ENCODE measurements around the gene UBTD1.

The UBTD1 gene

GRCh38 chr10:97498841-97499560 lies at the start of gene UBTD1:
Gene UBTD1 (plus strand): TSS chr10:97498924. CDS start chr10:97499204, 280 bp downstream.
- TF ChIP-seq POLR2A (IDR thresholded peaks at IDR 0.05; ENCODE audit: extremely low read depth, insufficient read length) (no peak), MYC (IDR thresholded peaks at IDR 0.05; ENCODE audit: low read depth, low read length) (no peak)
- TF ChIP-seq, protein P1, sequence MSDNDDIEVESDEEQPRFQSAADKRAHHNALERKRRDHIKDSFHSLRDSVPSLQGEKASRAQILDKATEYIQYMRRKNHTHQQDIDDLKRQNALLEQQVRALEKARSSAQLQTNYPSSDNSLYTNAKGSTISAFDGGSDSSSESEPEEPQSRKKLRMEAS (IDR thresholded peaks at IDR 0.05; ENCODE audit: low read depth, low read length), result no peak
- TF ChIP-seq, protein P2, sequence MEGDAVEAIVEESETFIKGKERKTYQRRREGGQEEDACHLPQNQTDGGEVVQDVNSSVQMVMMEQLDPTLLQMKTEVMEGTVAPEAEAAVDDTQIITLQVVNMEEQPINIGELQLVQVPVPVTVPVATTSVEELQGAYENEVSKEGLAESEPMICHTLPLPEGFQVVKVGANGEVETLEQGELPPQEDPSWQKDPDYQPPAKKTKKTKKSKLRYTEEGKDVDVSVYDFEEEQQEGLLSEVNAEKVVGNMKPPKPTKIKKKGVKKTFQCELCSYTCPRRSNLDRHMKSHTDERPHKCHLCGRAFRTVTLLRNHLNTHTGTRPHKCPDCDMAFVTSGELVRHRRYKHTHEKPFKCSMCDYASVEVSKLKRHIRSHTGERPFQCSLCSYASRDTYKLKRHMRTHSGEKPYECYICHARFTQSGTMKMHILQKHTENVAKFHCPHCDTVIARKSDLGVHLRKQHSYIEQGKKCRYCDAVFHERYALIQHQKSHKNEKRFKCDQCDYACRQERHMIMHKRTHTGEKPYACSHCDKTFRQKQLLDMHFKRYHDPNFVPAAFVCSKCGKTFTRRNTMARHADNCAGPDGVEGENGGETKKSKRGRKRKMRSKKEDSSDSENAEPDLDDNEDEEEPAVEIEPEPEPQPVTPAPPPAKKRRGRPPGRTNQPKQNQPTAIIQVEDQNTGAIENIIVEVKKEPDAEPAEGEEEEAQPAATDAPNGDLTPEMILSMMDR (IDR thresholded peaks at IDR 0.05; ENCODE audit: low read depth, low read length), result no peak
- H3K4me3 ChIP-seq (ENCODE audit: low read depth, low read length), result peak within 1 kb of the TSS; percentile 88
- DNase-seq (ENCODE audit: low read depth), result peak; percentile 79

DNA sequence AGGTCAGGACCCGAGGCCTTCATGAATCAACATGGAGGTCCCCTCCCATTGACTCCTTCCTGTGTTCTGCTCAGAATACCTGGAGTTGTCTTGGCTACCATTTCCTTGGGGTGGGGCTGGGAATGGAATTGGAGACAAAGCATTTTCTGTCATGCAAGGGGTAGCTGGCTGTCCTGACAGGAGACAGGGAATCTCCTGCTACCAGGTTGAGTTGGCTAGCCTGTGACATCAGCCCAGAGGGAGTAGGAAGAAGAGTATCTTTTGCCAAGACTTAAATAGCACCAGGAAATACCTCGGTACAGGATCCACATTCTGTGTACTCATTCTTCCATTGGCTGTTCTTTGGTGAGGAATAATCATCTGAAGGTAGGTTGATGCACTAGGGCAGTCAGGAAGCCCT lies 47.9 kb upstream of the UBTD1 start:
- H3K4me3 ChIP-seq (ENCODE audit: low read depth, low read length), result no peak overlapping the region
- TF ChIP-seq MYC (IDR thresholded peaks at IDR 0.05; ENCODE audit: low read depth, low read length) (no peak), POLR2A (IDR thresholded peaks at IDR 0.05; ENCODE audit: extremely low read depth, insufficient read length) (no peak)
- TF ChIP-seq, protein P2 (IDR thresholded peaks at IDR 0.05; ENCODE audit: low read depth, low read length), result no peak
- TF ChIP-seq, protein P1 (IDR thresholded peaks at IDR 0.05; ENCODE audit: low read depth, low read length), result no peak
- DNase-seq (ENCODE audit: low read depth), result no peak

DNA sequence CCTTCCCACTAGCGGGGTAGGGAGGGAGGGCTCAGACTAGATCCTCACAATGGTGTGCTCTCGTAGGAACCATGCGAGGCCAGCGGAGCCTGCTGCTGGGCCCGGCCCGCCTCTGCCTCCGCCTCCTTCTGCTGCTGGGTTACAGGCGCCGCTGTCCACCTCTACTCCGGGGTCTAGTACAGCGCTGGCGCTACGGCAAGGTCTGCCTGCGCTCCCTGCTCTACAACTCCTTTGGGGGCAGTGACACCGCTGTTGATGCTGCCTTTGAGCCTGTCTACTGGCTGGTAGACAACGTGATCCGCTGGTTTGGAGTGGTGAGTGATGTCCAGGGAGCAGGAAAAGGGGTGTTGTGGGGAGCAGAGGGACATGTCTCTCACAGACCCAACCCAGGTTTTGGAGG lies 47.1 kb upstream of the UBTD1 start:
- TF ChIP-seq, protein P2 (IDR thresholded peaks at IDR 0.05; ENCODE audit: low read depth, low read length), result no peak
- no peak for TF ChIP-seq POLR2A (IDR thresholded peaks at IDR 0.05; ENCODE audit: extremely low read depth, insufficient read length)
- H3K4me3 ChIP-seq (ENCODE audit: low read depth, low read length), result no peak overlapping the region

DNA sequence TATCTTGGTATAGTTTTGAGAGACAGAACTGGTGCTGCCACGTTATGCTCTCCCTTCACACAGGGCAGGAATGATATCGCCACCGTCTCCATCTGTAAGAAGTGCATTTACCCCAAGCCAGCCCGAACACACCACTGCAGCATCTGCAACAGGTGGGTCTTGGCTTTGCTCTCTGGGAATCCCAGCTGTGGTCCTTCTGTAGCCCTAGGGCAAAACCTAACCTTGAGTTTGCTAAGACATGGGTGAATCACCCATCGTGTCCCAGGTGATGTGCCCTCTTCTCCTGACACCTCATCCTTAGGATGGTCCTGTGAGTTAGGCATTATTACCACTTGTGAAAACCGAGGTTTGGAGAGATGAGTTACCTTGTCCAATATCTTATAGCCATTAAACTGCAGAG lies 46.4 kb upstream of the UBTD1 start:
- TF ChIP-seq MYC (IDR thresholded peaks at IDR 0.05; ENCODE audit: low read depth, low read length) (no peak), POLR2A (IDR thresholded peaks at IDR 0.05; ENCODE audit: extremely low read depth, insufficient read length) (no peak)
- TF ChIP-seq, protein P1 (IDR thresholded peaks at IDR 0.05; ENCODE audit: low read depth, low read length), result no peak
- TF ChIP-seq, protein P2 (IDR thresholded peaks at IDR 0.05; ENCODE audit: low read depth, low read length), result no peak
- DNase-seq (ENCODE audit: low read depth), result no peak
- H3K4me3 ChIP-seq (ENCODE audit: low read depth, low read length), result no peak overlapping the region

More for the DNA sequence above, 47.1 kb upstream of the UBTD1 start:
- no peak for DNase-seq (ENCODE audit: low read depth)

- no peak for DNase-seq (ENCODE audit: low read depth)
- TF ChIP-seq POLR2A (IDR thresholded peaks at IDR 0.05; ENCODE audit: extremely low read depth, insufficient read length) (no peak), MYC (IDR thresholded peaks at IDR 0.05; ENCODE audit: low read depth, low read length) (no peak)
- TF ChIP-seq, protein P2 (IDR thresholded peaks at IDR 0.05; ENCODE audit: low read depth, low read length), result no peak
- TF ChIP-seq, protein P1 (IDR thresholded peaks at IDR 0.05; ENCODE audit: low read depth, low read length), result no peak
- H3K4me3 ChIP-seq (ENCODE audit: low read depth, low read length), result no peak overlapping the region
Observed at GRCh38 chr10:97454330-97455036, 44.2 kb upstream of the UBTD1 start.
